ENCODE data around the gene PPIH.
"Not testable (repeated sequence)": the region's sequence is repeated elsewhere in the genome, so short reads cannot be mapped to it uniquely, and the experiment has no call there.

The PPIH gene

GRCh38 chr1:42657981-42658876, at the start of gene PPIH:
Gene PPIH, plus strand, starts transcription at chr1:42658423. Its CDS starts 24 bp downstream, at chr1:42658447.
- DNase-seq (ENCODE audit: low read depth): peak; percentile 89

GRCh38 chr1:42613803-42614131, 44.5 kb upstream of the PPIH start:
- DNase-seq (ENCODE audit: low read depth): no peak

- no peak for DNase-seq (ENCODE audit: low read depth)
Measured at GRCh38 chr1:42618866-42619265, 39.4 kb upstream of the PPIH start.

- no peak for DNase-seq (ENCODE audit: low read depth)
Measured at GRCh38 chr1:42620307-42620706, 37.9 kb upstream of the PPIH start.

- not testable (repeated sequence) for DNase-seq (ENCODE audit: low read depth)
Measured at GRCh38 chr1:42621180-42621579, 37.0 kb upstream of the PPIH start.

- not testable (repeated sequence) for DNase-seq (ENCODE audit: low read depth)
Measured at GRCh38 chr1:42627205-42627604, 31.0 kb upstream of the PPIH start.

- DNase-seq (ENCODE audit: low read depth): no peak
Measured at GRCh38 chr1:42639116-42639515, 19.1 kb upstream of the PPIH start.

- no peak for DNase-seq (ENCODE audit: low read depth)
Measured at GRCh38 chr1:42646056-42646455, 12.2 kb upstream of the PPIH start.

GRCh38 chr1:42657201-42657600, 1.0 kb upstream of the PPIH start:
- DNase-seq (ENCODE audit: low read depth): no peak

- no peak for DNase-seq (ENCODE audit: low read depth)
Measured at GRCh38 chr1:42658877-42659337, 684 bp downstream of the PPIH start.

GRCh38 chr1:42660907-42661500, 2.8 kb downstream of the PPIH start:
- no peak for DNase-seq (ENCODE audit: low read depth)

- no peak for DNase-seq (ENCODE audit: low read depth)
Measured at GRCh38 chr1:42669936-42670335, 11.7 kb downstream of the PPIH start.

- DNase-seq (ENCODE audit: low read depth): no peak
Measured at GRCh38 chr1:42670425-42670824, 12.2 kb downstream of the PPIH start.

GRCh38 chr1:42674214-42674613, 16.0 kb downstream of the PPIH start:
- DNase-seq (ENCODE audit: low read depth): no peak

GRCh38 chr1:42674682-42675081, 16.5 kb downstream of the PPIH start:
- DNase-seq (ENCODE audit: low read depth): no peak

GRCh38 chr1:42675467-42675866, 17.2 kb downstream of the PPIH start:
- no peak for DNase-seq (ENCODE audit: low read depth)

GRCh38 chr1:42676534-42677087, 18.4 kb downstream of the PPIH start:
- DNase-seq (ENCODE audit: low read depth): no peak

- DNase-seq (ENCODE audit: low read depth): no peak
Measured at GRCh38 chr1:42679364-42679983, 21.3 kb downstream of the PPIH start.

- DNase-seq (ENCODE audit: low read depth): no peak
Measured at GRCh38 chr1:42680055-42680454, 21.8 kb downstream of the PPIH start.

- no peak for DNase-seq (ENCODE audit: low read depth)
Measured at GRCh38 chr1:42680921-42681683, 22.9 kb downstream of the PPIH start.

- DNase-seq (ENCODE audit: low read depth): peak; percentile 91
Measured at GRCh38 chr1:42681741-42682483, 23.7 kb downstream of the PPIH start, which contains the start of gene YBX1. Gene YBX1, plus strand, starts transcription at chr1:42682418. Its CDS starts 148 bp downstream, at chr1:42682566.
